ENCODE results near the gene NPPB. TPM values are rescaled to one million over a fixed set of nuclear protein-coding genes. Genes with fewer than 3 reads are reported as not detected.
"Not testable (repeated sequence)": the region's sequence is repeated elsewhere in the genome, so short reads cannot be mapped to it uniquely, and the experiment has no call there.

NPPB gene
- total RNA-seq, 5 donors from 2014 or later (not counting 1 experiment from before 2014, with no cell fraction given), result not detected

DNA sequence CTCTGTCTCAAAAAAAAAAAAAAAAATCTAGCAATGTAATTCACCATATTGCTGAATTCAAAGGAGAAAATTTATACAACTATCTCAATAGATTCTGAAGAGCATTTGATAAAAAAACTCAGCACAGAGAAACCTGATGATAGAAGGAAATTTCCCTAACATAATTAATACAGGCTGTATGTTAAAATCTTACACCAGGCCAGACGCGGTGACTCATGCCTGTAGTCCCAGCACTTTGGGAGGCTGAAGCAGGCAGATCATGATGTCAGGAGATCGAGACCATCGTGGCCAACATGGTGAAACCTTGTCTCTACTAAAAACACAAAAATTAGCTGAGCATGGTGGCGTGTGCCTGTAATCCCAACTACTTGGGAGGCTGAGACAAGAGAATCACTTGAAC is 45.4 kb upstream of the NPPB start:
- WGBS (ENCODE audit: insufficient coverage), result 63% methylated on average over 3 of the region's 5 CpGs
- Mint-ChIP-seq H3K4me1 (peaks cover 18 to 42% (median 30%) of the 10 kb centered on the region in 3 donors), H3K27me3 (peaks cover 16 to 26% of the 10 kb centered on the region in 2 donors)
- not testable (repeated sequence) for H3K27ac Mint-ChIP-seq; H3K27ac ChIP-seq (ENCODE audit: low read length); H3K4me3 Mint-ChIP-seq; H3K9me3 Mint-ChIP-seq; ATAC-seq (replicated peaks in 1 of 4); H3K9me3 ChIP-seq; H3K36me3 Mint-ChIP-seq; DNase-seq; H3K4me3 ChIP-seq (ENCODE audit: control insufficient read depth in 1 of 2, extremely low read depth in 1 of 2, low read length in 1 of 2); H3K36me3 ChIP-seq (ENCODE audit: control insufficient read depth in 2 of 2, extremely low read depth in 1 of 2, insufficient read depth in 1 of 2, low read length in 1 of 2)
- ChIA-PET CTCF (interaction anchor here in 1 of 2 donors (0.7 kb wide), 1 partner anchor 330 kb away, joined by 3 read pairs; no protein-coding TSS in a partner anchor), POLR2A (interaction anchor here in 1 of 2 donors (0.6 to 0.7 kb wide), 2 partner anchors 198 to 933 kb away, joined by 4 read pairs; no protein-coding TSS in a partner anchor)
- Histone ChIP-seq H3K4me1 (ENCODE audit: control insufficient read depth in 1 of 2, extremely low read depth in 1 of 2, insufficient read depth in 2 of 2, low read length in 2 of 2) (peaks cover 6 to 34% of the 10 kb centered on the region in 2 experiments), H3K27me3 (replicated peaks in 1 of 2; ENCODE audit: control insufficient read depth in 2 of 2, extremely low read depth in 1 of 2, insufficient read depth in 2 of 2, low read length in 1 of 2) (peaks cover 5 to 47% of the 10 kb centered on the region in 2 experiments)

DNA sequence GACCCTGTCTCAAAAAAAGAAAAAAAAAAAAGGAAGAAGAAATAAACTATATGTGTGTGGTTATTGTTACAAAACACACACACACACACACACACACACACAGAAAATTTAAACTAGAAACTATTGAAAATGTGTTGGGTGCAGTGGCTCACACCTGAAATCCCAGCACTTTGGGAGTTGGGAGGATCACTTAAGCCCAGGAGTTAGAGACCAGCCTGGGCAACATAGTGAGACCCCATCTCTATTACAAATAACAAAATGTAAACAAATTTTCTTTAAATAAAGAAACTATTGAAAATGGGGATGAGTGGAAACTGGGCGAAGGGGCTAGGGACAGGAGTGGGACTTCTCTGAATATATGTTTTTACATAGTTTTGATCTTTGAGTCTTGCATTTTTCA is 44.5 kb upstream of the NPPB start:
- Histone ChIP-seq H3K36me3 (ENCODE audit: control insufficient read depth in 2 of 2, extremely low read depth in 1 of 2, insufficient read depth in 1 of 2, low read length in 1 of 2) (no peaks in the 10 kb centered on the region), H3K4me3 (ENCODE audit: control insufficient read depth in 1 of 2, extremely low read depth in 1 of 2, low read length in 1 of 2) (no peak overlapping the region), H3K27me3 (replicated peaks in 1 of 2; ENCODE audit: control insufficient read depth in 2 of 2, extremely low read depth in 1 of 2, insufficient read depth in 2 of 2, low read length in 1 of 2) (peaks cover 8 to 56% of the 10 kb centered on the region in 2 experiments), H3K4me1 (ENCODE audit: control insufficient read depth in 1 of 2, extremely low read depth in 1 of 2, insufficient read depth in 2 of 2, low read length in 2 of 2) (peaks cover 6 to 25% of the 10 kb centered on the region in 2 experiments), H3K27ac (ENCODE audit: low read length) (no peak overlapping the region), H3K9me3 (no peaks in the 10 kb centered on the region)
- H3K4me3 Mint-ChIP-seq, result no peak overlapping the region
- H3K9me3 Mint-ChIP-seq, result no peaks in the 10 kb centered on the region
- H3K4me1 Mint-ChIP-seq, result peaks cover 18 to 34% (median 28%) of the 10 kb centered on the region in 3 donors
- DNase-seq, result no peak
- H3K36me3 Mint-ChIP-seq, result no peaks in the 10 kb centered on the region
- peaks cover 18 to 35% of the 10 kb centered on the region in 2 donors for H3K27me3 Mint-ChIP-seq
- no peak for ATAC-seq (replicated peaks in 1 of 4)
- WGBS (ENCODE audit: insufficient coverage), result no CpG with 5 or more reads among the region's 1 CpG
- CTCF ChIA-PET, result no interaction called here
- POLR2A ChIA-PET, result no interaction called here
- no peak overlapping the region for H3K27ac Mint-ChIP-seq

DNA sequence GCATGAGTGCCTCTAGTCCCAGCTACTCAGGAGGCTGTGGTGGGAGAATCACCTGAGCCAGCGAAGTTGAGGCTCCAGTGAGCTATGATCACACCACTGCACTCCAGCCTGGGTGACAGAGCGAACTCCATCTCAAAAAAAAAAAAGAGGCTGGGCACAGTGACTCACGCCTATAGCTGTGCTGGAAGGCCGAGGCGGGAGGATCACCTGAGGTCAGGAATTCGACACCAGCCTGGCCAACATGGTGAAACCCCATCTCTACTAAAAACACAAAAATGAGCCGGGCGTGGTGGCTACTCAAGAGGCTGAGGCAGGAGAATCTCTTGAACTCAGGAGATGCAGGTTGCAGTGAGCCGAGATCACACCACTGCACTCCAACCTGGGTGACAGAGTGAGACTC is 42.7 kb upstream of the NPPB start:
- POLR2A ChIA-PET; H3K9me3 Mint-ChIP-seq; H3K36me3 ChIP-seq (ENCODE audit: control insufficient read depth in 2 of 2, extremely low read depth in 1 of 2, insufficient read depth in 1 of 2, low read length in 1 of 2); H3K27ac ChIP-seq (ENCODE audit: low read length); DNase-seq; H3K4me3 ChIP-seq (ENCODE audit: control insufficient read depth in 1 of 2, extremely low read depth in 1 of 2, low read length in 1 of 2); H3K27ac Mint-ChIP-seq; ATAC-seq (replicated peaks in 1 of 4); H3K4me3 Mint-ChIP-seq; H3K36me3 Mint-ChIP-seq; H3K9me3 ChIP-seq; CTCF ChIA-PET: not testable (repeated sequence)
- H3K27me3 ChIP-seq (replicated peaks in 1 of 2; ENCODE audit: control insufficient read depth in 2 of 2, extremely low read depth in 1 of 2, insufficient read depth in 2 of 2, low read length in 1 of 2), result peaks cover 8 to 68% of the 10 kb centered on the region in 2 experiments
- Mint-ChIP-seq H3K27me3 (peaks cover 24 to 50% of the 10 kb centered on the region in 2 donors), H3K4me1 (peaks cover 11 to 17% (median 17%) of the 10 kb centered on the region in 3 donors)
- H3K4me1 ChIP-seq (ENCODE audit: control insufficient read depth in 1 of 2, extremely low read depth in 1 of 2, insufficient read depth in 2 of 2, low read length in 2 of 2), result peaks cover 4 to 14% of the 10 kb centered on the region in 2 experiments
- 66% methylated on average over 6 of the region's 9 CpGs for WGBS (ENCODE audit: insufficient coverage)

DNA sequence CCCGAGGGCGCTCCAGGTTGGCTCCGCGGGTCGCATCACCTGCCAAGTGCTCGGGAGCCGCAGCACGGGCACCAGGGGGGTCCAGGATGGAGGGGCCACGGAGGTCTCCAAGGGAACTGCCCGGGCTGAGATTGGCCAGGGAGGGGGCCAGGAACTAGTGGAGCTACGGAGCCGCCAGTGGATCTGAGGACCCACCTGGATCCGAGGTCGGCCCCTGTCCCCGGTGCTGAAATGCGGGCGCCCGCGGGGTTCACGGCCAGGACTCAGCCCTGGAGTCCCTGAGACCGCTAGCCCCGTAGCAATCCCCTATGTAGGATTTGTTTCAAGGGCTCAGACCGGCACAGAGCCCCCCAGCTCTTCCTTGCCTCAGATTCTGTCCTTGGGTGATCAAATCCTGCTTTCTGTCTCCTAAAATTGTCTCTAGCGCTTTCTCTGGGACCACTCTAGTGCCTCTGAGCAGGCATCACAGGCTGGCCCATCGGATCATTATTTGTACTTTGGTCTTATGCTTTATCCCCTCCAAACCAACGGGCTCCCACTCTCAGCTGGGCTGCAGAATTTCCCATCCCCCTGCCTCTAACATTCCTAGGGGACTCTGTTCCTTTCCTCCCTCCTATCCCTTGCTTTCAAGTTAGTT is 40.2 kb upstream of the NPPB start:
- Mint-ChIP-seq H3K27ac (no peak overlapping the region), H3K36me3 (no peaks in the 10 kb centered on the region), H3K27me3 (peaks cover 34 to 65% of the 10 kb centered on the region in 2 donors), H3K4me1 (peaks cover 0 to 3% (median 0%) of the 10 kb centered on the region in 3 donors), H3K9me3 (no peaks in the 10 kb centered on the region), H3K4me3 (no peak overlapping the region)
- ATAC-seq (replicated peaks in 1 of 4), result peak in 1 of 4 experiments; percentile 12
- Histone ChIP-seq H3K9me3 (no peaks in the 10 kb centered on the region), H3K36me3 (ENCODE audit: control insufficient read depth in 2 of 2, extremely low read depth in 1 of 2, insufficient read depth in 1 of 2, low read length in 1 of 2) (no peaks in the 10 kb centered on the region), H3K27ac (ENCODE audit: low read length) (no peak overlapping the region), H3K4me1 (ENCODE audit: control insufficient read depth in 1 of 2, extremely low read depth in 1 of 2, insufficient read depth in 2 of 2, low read length in 2 of 2) (no peaks in the 10 kb centered on the region), H3K27me3 (replicated peaks in 1 of 2; ENCODE audit: control insufficient read depth in 2 of 2, extremely low read depth in 1 of 2, insufficient read depth in 2 of 2, low read length in 1 of 2) (peaks cover 8 to 84% of the 10 kb centered on the region in 2 experiments), H3K4me3 (ENCODE audit: control insufficient read depth in 1 of 2, extremely low read depth in 1 of 2, low read length in 1 of 2) (no peak overlapping the region)
- ChIA-PET POLR2A (interaction anchor here in 1 of 2 donors (0.7 kb wide), 1 partner anchor 8 kb away, joined by 3 read pairs; no protein-coding TSS in a partner anchor), CTCF (no interaction called here)
- DNase-seq, result peak in 9 of 35 experiments; percentile 7 to 24 (median 16)
- 31% methylated on average over 23 of the region's 26 CpGs for WGBS (ENCODE audit: insufficient coverage)

DNA sequence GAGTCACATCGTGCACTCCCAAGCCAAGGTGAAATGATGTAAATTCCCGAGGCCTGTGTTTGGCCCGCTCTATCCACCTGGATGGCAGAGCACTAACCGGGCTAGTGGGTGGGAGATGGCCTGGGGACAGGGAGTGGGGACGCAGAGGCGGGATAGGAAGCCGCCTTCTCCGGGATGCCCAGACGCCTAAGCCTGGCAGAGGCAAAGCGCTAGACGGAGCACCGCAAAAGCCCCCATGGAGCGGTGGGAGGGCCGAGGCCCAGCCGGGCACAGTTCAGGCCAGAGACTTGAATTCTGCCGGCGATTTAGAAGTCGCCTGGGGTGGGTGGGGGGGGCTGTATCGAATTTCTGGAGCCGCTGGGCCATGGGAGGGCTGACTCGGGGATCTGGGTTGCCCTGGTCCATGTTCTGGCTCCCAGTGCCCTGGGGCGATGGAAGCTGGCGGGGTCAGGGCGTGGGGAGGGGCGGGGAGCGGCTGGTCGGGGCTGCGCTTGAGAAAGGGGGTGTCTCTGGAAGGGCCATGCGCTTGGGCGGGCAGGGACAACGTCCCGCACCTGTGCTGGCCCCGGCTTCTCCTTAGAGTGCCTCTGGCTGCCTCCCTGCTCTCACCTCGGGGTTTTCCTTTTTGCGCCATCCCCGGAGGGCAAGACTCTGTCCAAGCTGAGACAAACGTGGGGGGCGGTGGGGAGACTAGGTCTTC is 39.5 kb upstream of the NPPB start:
- WGBS (ENCODE audit: insufficient coverage), result 37% methylated on average over 21 of the region's 38 CpGs
- ChIA-PET POLR2A (interaction anchor here in 1 of 2 donors (0.7 kb wide), 1 partner anchor 9 kb away, joined by 3 read pairs; no protein-coding TSS in a partner anchor), CTCF (no interaction called here)
- Mint-ChIP-seq H3K4me1 (peaks cover 0 to 6% (median 0%) of the 10 kb centered on the region in 3 donors), H3K4me3 (no peak overlapping the region), H3K9me3 (no peaks in the 10 kb centered on the region), H3K27me3 (peaks cover 36 to 70% of the 10 kb centered on the region in 2 donors), H3K36me3 (no peaks in the 10 kb centered on the region), H3K27ac (no peak overlapping the region)
- DNase-seq (no peak), ATAC-seq (replicated peaks in 1 of 4) (no peak)
- H3K36me3 ChIP-seq (ENCODE audit: control insufficient read depth in 2 of 2, extremely low read depth in 1 of 2, insufficient read depth in 1 of 2, low read length in 1 of 2), result no peaks in the 10 kb centered on the region
- no peaks in the 10 kb centered on the region for H3K4me1 ChIP-seq (ENCODE audit: control insufficient read depth in 1 of 2, extremely low read depth in 1 of 2, insufficient read depth in 2 of 2, low read length in 2 of 2)
- peaks cover 8 to 80% of the 10 kb centered on the region in 2 experiments for H3K27me3 ChIP-seq (replicated peaks in 1 of 2; ENCODE audit: control insufficient read depth in 2 of 2, extremely low read depth in 1 of 2, insufficient read depth in 2 of 2, low read length in 1 of 2)
- no peak overlapping the region for H3K4me3 ChIP-seq (ENCODE audit: control insufficient read depth in 1 of 2, extremely low read depth in 1 of 2, low read length in 1 of 2)
- H3K9me3 ChIP-seq, result no peaks in the 10 kb centered on the region
- H3K27ac ChIP-seq (ENCODE audit: low read length), result no peak overlapping the region

DNA sequence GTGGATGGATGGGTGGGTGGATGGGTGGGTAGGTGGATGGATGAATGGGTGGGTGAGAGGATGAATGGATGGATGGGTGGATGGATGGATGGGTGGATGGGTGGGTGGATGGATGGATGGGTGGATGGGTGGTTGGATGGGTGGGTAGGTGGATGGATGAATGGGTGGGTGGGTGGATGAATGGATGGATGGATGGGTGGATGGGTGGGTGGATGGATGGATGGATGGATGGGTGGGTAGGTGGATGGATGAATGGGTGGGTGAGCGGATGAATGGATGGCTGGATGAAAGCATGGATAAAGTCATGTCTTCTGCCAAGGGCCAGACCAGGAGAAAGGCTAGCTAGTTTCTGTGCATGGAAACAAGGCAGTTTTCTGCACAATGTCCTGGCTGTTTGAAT is 35.8 kb upstream of the NPPB start:
- H3K4me1 ChIP-seq (ENCODE audit: control insufficient read depth in 1 of 2, extremely low read depth in 1 of 2, insufficient read depth in 2 of 2, low read length in 2 of 2); H3K4me3 Mint-ChIP-seq; H3K9me3 Mint-ChIP-seq; H3K27ac ChIP-seq (ENCODE audit: low read length); H3K4me1 Mint-ChIP-seq; H3K36me3 ChIP-seq (ENCODE audit: control insufficient read depth in 2 of 2, extremely low read depth in 1 of 2, insufficient read depth in 1 of 2, low read length in 1 of 2); H3K4me3 ChIP-seq (ENCODE audit: control insufficient read depth in 1 of 2, extremely low read depth in 1 of 2, low read length in 1 of 2); H3K27ac Mint-ChIP-seq; DNase-seq; H3K36me3 Mint-ChIP-seq; H3K9me3 ChIP-seq; POLR2A ChIA-PET; ATAC-seq (replicated peaks in 1 of 4): not testable (repeated sequence)
- WGBS (ENCODE audit: insufficient coverage), result 86% methylated on average over 1 of the region's 1 CpG
- H3K27me3 Mint-ChIP-seq, result peaks cover 30 to 61% of the 10 kb centered on the region in 2 donors
- CTCF ChIA-PET, result interaction anchor here (0.6 kb wide), 2 partner anchors 10 to 624 kb away, joined by 4 to 6 read pairs; no protein-coding TSS in a partner anchor
- H3K27me3 ChIP-seq (replicated peaks in 1 of 2; ENCODE audit: control insufficient read depth in 2 of 2, extremely low read depth in 1 of 2, insufficient read depth in 2 of 2, low read length in 1 of 2), result peaks cover 5 to 62% of the 10 kb centered on the region in 2 experiments
